ENCODE data around the gene STRA6.

STRA6 gene

DNA sequence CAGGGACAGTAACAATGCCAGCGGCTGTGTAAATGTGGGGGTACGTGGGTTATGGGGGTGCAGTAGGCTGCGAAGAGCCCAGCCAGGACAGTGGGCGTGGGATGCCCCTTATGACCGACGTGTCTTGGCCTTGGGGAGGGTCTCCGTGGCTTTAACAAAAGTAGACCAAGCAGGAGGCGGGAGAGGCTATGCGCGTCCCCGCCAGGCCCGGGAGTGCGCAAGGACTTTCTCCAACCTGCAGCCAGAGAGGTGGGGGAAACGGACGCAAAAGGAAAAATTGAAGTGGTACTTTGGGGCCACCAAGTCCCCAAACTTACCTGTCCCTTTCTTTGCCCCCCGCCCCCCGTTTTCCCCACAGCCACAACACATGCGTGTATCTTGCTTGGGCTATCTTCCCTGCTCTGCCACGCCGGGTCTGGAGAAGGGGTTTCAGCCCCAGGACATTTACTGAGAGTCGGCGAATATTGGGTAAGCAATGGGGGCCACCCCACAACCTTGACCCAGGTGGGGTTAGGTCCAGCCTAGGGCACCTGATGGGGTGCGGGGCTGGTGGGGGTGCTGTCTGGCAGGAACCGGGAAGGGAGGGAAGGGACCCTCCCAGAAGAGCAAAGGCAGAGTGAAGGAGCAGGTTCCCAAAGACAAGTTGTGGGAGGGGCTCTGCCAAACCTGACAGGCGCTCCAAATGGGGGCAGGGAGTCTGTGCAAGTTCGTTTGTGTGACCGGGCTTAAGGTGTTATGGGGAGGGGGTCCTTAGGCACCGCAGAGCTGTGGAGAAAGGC, 71.5 kb downstream of the STRA6 start:
- no peak for DNase-seq

DNA sequence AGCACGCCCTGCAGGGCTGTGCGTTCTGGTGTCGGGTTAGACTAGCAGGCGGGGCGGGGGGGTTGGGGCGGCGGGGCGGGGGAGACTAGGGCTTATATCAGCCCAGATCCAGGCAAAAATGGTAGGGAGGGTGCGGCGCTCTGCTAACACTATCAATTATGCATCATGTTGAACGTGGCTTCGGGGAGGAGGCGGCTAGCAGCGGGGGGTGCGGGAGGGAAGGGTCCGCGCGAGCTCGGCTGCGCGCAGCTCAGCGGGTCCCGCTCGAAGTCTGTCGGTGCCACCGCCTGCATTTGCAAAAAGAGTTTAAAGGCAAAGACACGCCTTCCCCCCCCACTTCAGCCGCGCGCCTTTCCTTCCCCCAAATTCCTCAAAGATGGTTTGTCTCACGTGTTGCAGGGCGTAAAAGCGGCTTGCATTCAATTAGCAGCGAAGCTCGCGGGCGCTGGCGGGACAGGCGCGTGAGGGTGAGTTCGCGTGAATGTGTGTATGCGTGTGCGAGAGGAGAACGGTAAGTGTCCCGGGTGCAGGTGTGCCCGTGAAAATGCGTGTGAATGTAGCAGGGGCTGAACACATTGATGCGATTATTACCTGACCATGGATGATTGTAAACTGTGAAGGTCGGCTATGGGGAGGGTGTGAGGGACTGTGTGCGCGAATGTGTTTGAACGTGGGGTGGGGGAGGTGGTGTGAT, 72.3 kb downstream of the STRA6 start, which contains the start of gene ISLR2:
ISLR2 (plus strand) TSS at position 432 of the 694 bp plus-strand sequence. CDS start 2,169 bp downstream, outside the sequence.
- DNase-seq: no peak

DNA sequence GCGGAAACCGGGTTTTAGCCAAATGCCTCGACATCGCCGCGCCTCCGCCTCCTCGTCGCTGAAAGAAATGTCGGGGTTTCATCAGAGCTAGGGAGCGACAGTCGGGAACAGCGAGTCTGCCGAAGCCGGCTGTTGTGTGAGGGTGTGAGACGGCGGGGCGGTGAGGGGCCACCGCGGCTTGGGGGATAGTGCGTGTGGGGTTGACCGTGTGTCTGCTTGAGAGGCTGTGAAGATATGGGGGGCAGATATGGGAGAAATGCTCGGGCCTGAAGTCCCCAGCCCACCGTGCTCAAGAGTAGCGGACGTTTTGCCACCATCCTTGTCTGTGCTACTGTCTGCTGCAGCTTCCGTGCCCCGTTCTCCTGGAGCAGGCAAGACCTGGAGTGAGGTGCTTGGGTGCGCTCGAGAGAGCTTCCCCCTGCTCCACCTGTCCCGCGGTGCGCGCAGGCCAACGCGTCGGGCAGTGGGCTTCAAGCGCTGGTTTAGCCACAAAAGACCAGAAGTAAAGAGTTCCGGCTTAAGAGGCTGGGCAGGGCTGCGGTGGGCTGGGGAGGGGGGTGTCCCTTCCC, 72.9 kb downstream of the STRA6 start:
- no peak for DNase-seq
